Measurements from ENCODE around the gene HSDL2. TPM values are rescaled to one million over a fixed set of nuclear protein-coding genes. Genes with fewer than 3 reads are reported as not detected.
"Not testable (repeated sequence)": the region's sequence is repeated elsewhere in the genome, so short reads cannot be mapped to it uniquely, and the experiment has no call there.

HSDL2 gene
- total RNA-seq, 1 donor from 2014 or later = 25.3 TPM

GRCh38 chr9:112505086-112505485, 125.2 kb downstream of the HSDL2 start:
- no peak for DNase-seq (ENCODE audit: low read depth)
- H3K4me3 ChIP-seq (ENCODE audit: low read depth, low read length) = no peak overlapping the region
- TF ChIP-seq CTCF (conservative IDR thresholded peaks at IDR 0.05; ENCODE audit: low read depth, low read length) = no peak

DNA sequence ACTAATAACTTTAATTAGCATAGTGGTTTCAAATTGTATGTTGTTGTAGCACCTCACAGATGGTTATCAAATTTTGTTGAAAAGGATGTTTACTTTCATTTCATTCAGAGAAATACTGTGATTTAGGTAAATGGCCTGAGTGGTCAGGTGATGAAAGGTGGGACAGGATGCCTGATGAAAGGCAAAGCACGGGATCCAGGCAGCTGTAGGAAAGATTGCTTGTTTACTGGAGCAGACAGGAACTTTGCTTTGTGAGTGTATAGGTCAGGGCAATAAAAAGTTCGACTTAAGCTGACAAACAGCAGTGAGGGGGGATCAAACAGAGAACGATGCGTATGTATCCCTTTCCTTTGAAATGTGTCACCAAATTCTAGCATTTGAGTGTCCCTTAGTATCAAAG, 125.7 kb downstream of the HSDL2 start:
- DNase-seq (ENCODE audit: low read depth) = no peak
- no peak overlapping the region for H3K4me3 ChIP-seq (ENCODE audit: low read depth, low read length)
- TF ChIP-seq CTCF (conservative IDR thresholded peaks at IDR 0.05; ENCODE audit: low read depth, low read length) = no peak

GRCh38 chr9:112506571-112506970, 126.7 kb downstream of the HSDL2 start:
- TF ChIP-seq CTCF (conservative IDR thresholded peaks at IDR 0.05; ENCODE audit: low read depth, low read length) = no peak
- H3K4me3 ChIP-seq (ENCODE audit: low read depth, low read length) = no peak overlapping the region
- no peak for DNase-seq (ENCODE audit: low read depth)

- no peak for DNase-seq (ENCODE audit: low read depth)
- no peak for TF ChIP-seq CTCF (conservative IDR thresholded peaks at IDR 0.05; ENCODE audit: low read depth, low read length)
- no peak overlapping the region for H3K4me3 ChIP-seq (ENCODE audit: low read depth, low read length)
Measured at GRCh38 chr9:112507001-112507680, 127.2 kb downstream of the HSDL2 start.

DNA sequence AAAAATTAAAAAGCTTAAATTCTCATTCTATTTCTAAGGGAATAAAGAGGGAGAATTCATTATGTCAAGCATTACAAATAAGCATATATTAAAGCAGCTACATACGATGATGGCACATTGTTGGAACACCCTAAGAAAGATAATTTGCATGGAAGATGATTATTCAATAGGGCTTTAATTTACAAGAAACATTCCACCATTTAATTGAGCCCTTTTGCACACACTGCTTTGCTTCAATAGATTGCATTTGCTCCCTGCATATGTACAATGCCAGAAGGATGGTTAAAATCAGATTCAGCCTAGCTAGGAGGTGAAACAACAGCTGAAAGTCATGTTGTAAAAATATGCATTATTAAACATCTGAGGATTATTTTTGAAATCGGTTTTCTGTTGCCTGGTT, 128.5 kb downstream of the HSDL2 start:
- TF ChIP-seq CTCF (conservative IDR thresholded peaks at IDR 0.05; ENCODE audit: low read depth, low read length) = no peak
- no peak overlapping the region for H3K4me3 ChIP-seq (ENCODE audit: low read depth, low read length)
- no peak for DNase-seq (ENCODE audit: low read depth)

DNA sequence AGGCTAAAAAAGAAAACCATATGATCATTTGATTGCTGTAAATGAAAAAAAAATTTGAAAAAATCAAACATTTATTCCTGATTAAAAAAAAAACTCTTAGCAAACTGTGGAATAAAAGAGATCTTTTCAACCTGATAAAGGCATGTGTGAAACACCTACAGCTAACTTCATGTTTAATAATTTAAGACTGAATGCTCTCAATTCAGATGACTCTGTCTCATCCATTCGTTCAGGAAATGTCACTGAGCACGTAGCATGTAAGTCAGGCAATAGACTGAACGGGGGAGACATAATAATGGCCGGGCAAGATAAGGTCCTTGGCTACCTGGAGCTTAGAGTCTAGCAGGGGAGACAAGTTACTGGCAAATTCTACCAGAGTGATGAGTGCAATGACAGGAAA, 132.5 kb downstream of the HSDL2 start:
- not testable (repeated sequence) for H3K4me3 ChIP-seq (ENCODE audit: low read depth, low read length); DNase-seq (ENCODE audit: low read depth)

GRCh38 chr9:112516769-112517168, 136.9 kb downstream of the HSDL2 start:
- no peak for TF ChIP-seq CTCF (conservative IDR thresholded peaks at IDR 0.05; ENCODE audit: low read depth, low read length)
- H3K4me3 ChIP-seq (ENCODE audit: low read depth, low read length) = no peak overlapping the region
- no peak for DNase-seq (ENCODE audit: low read depth)

Measured in epithelial cell of proximal tubule (primary cell).